K562 (cell line): ENCODE results near the gene FBXW7. TPM values are rescaled to one million over a fixed set of nuclear protein-coding genes. Genes with fewer than 3 reads are reported as not detected.
A peak's percentile ranks its signal among the peaks of the same experiment; 100 is the strongest.

Experiments used
- ATAC-seq: fragments of 200-7000 bp; cut with Tn5 transposase; 3 replicates; pipeline ENCODE4 v1.9.1; 2020; ENCODE audit warnings: moderate library complexity
- BruUV-seq: library from RNA; stranded (reverse); fragments of 400-500 nt; replicated peaks from 2 replicates; lab custom pipeline; 2021; lab: Mats Ljungman, UMichigan
- CTCF ChIA-PET: fragments of 300-600 bp; formaldehyde crosslinking; extraction: SDS; loops from one replicate; lab custom pipeline; 2021; ENCODE audit warnings: low intra/inter-chr PET ratio; lab: Yijun Ruan, JAX
- POLR2A ChIA-PET: fragments of 300-600, 350-650 bp; sonication (Branson Sonifier 250); formaldehyde crosslinking; extraction: SDS; loops from one replicate; lab custom pipeline; 2021; ENCODE audit warnings: antibody characterized with exemption, inconsistent platforms; lab: Yijun Ruan, JAX
- DNase-seq, 4 experiments: peaks; one replicate each; pipeline versions ENCODE4 v3.0.0 to v3.0.0-alpha.2; 2011 to 2018; ENCODE audit warnings: low spot score in 3 of 4, mixed read lengths in 3 of 4; ENCODE audit errors: extremely low read depth in 1 of 4
- FAIRE-seq: peaks from 2 replicates; lab custom pipeline; 2011; peaks lifted over from hg19 to GRCh38; lab: Jason Lieb, UNC
- H2AFZ ChIP-seq: 2 replicates; pipeline ENCODE4 v1.6.0; 2011; ENCODE audit warnings: low read depth, low read length, control low read depth, inconsistent platforms
- H3K27ac ChIP-seq: fragments of 200-600 bp; 3 replicates; pipeline ENCODE4 v1.8.0; 2011; ENCODE audit warnings: low read depth, mild to moderate bottlenecking, control low read depth, inconsistent platforms, low read length, moderate library complexity, mixed read lengths; ENCODE audit errors: extremely low read depth
- H3K27me3 ChIP-seq, 2 experiments: fragments of 300-600 bp in 1 of 2; 2 replicates in 1 of 2; 3 replicates in 1 of 2; pipeline versions ENCODE4 v1.6.0 to v1.8.0; 2011; ENCODE audit warnings: inconsistent platforms in 2 of 2, low read length in 2 of 2, mild to moderate bottlenecking in 1 of 2, mixed read lengths in 1 of 2, moderate library complexity in 1 of 2; ENCODE audit not compliant: control insufficient read depth in 2 of 2, insufficient read depth in 2 of 2
- H3K36me3 ChIP-seq: fragments of 300-600 bp; 3 replicates; pipeline ENCODE4 v1.8.0; 2011; ENCODE audit warnings: mild to moderate bottlenecking, low read length, inconsistent platforms; ENCODE audit not compliant: control insufficient read depth, insufficient read depth
- H3K4me1 ChIP-seq, 2 experiments: fragments of 200-600 bp in 1 of 2; replicated peaks in 1 of 2; 2 replicates in 1 of 2; 3 replicates in 1 of 2; pipeline versions ENCODE4 v1.5.1 to v1.8.0; 2011; ENCODE audit warnings: inconsistent platforms in 2 of 2, low read length in 2 of 2, mild to moderate bottlenecking in 1 of 2, mixed read lengths in 1 of 2, moderate library complexity in 1 of 2; ENCODE audit not compliant: control insufficient read depth in 2 of 2, insufficient read depth in 2 of 2
- H3K4me2 ChIP-seq: 2 replicates; pipeline ENCODE4 v1.6.1; 2011; ENCODE audit warnings: low read length, control low read depth, inconsistent platforms, mixed read lengths; ENCODE audit not compliant: insufficient read depth
- H3K4me3 ChIP-seq: fragments of 200-600 bp; sonication (generic), shearing (Covaris generic); 2 replicates; pipeline ENCODE4 v1.5.1; 2016; ENCODE audit warnings: control low read depth, inconsistent platforms
- H3K79me2 ChIP-seq: fragments of 200-600 bp; 3 replicates; pipeline ENCODE4 v1.8.0; 2011; ENCODE audit warnings: low read length, inconsistent platforms; ENCODE audit not compliant: control insufficient read depth, insufficient read depth
- H3K9ac ChIP-seq, 2 experiments: 2 replicates each; pipeline versions ENCODE4 v1.6.0 to v1.6.1; 2011; ENCODE audit warnings: low read depth in 2 of 2, low read length in 2 of 2, control low read depth in 1 of 2, inconsistent platforms in 1 of 2, mild to moderate bottlenecking in 1 of 2, mixed read lengths in 1 of 2; ENCODE audit not compliant: insufficient read depth in 1 of 2
- H3K9me1 ChIP-seq: one replicate; pipeline ENCODE4 v1.6.0; 2011; ENCODE audit warnings: inconsistent platforms, mild to moderate bottlenecking, low read length, moderate library complexity; ENCODE audit not compliant: control insufficient read depth, insufficient read depth
- H3K9me3 ChIP-seq: replicated peaks from 2 replicates; pipeline ENCODE4 v1.5.1; 2011; ENCODE audit warnings: low read depth, low read length, inconsistent platforms; ENCODE audit not compliant: control insufficient read depth, insufficient read depth
- H4K20me1 ChIP-seq: replicated peaks from 2 replicates; pipeline ENCODE4 v1.6.1; 2011; ENCODE audit warnings: low read length, inconsistent platforms, mixed read lengths; ENCODE audit not compliant: control insufficient read depth, insufficient read depth
- ARID4B ChIP-seq: sonication (generic); formaldehyde crosslinking; IDR thresholded peaks from 2 replicates; pipeline ENCODE4 v1.8.0; 2022; ENCODE audit warnings: mild to moderate bottlenecking, missing genetic modification reagents
- CBX3 ChIP-seq, 2 experiments: IDR thresholded peaks; 1 replicate in 1 of 2; 2 replicates in 1 of 2; pipeline ENCODE4 v1.6.1; 2012; ENCODE audit warnings: inconsistent platforms in 2 of 2, low read length in 2 of 2, borderline replicate concordance in 1 of 2, control low read depth in 1 of 2
- CTCF ChIP-seq, 3 experiments: IDR thresholded peaks in 2 of 3; conservative IDR thresholded peaks in 1 of 3; 2 replicates each; pipeline ENCODE4 v1.5.1; 2011 to 2012; ENCODE audit warnings: low read length in 3 of 3, mild to moderate bottlenecking in 3 of 3, control low read depth in 2 of 3, improper control_type of control experiment in 1 of 3, inconsistent platforms in 1 of 3, low read depth in 1 of 3, mixed read lengths in 1 of 3, moderate library complexity in 1 of 3; ENCODE audit not compliant: insufficient read depth in 2 of 3
- CTCFL ChIP-seq: IDR thresholded peaks from 2 replicates; pipeline ENCODE4 v1.6.1; 2011; ENCODE audit warnings: borderline replicate concordance, low read depth, mild to moderate bottlenecking, moderate library complexity, low read length; ENCODE audit not compliant: insufficient read depth, poor library complexity, severe bottlenecking
- EP300 ChIP-seq: IDR thresholded peaks from 2 replicates; pipeline ENCODE4 v1.6.1; 2012; ENCODE audit warnings: low read length, improper control_type of control experiment
- PHB ChIP-seq: fragments of 250-450 bp; sonication (Bioruptor Pico); IDR thresholded peaks from 2 replicates; pipeline ENCODE4 v1.5.0; 2021
- THAP7 ChIP-seq: fragments of 250-450 bp; sonication (Bioruptor Pico); IDR thresholded peaks from 2 replicates; pipeline ENCODE4 v1.5.0; 2021
- THRAP3 ChIP-seq: fragments of 450-650 bp; IDR thresholded peaks from 2 replicates; pipeline ENCODE4 v1.6.1; 2016; ENCODE audit warnings: mild to moderate bottlenecking, inconsistent platforms, borderline replicate concordance
- WGBS: fragments of 100-300 bp; shearing (Covaris generic); methylation state at CpG from one replicate; pipeline ENCODE4 v1.1.6; 2016; ENCODE audit warnings: low coverage, mixed read lengths; ENCODE audit not compliant: insufficient coverage; ENCODE audit errors: missing lambda C conversion rate; 5-methylcytosine and 5-hydroxymethylcytosine counted together
- in situ Hi-C: fragments of 300-500 bp; cut with MboI; formaldehyde crosslinking; loops from 4 replicates; pipeline ENCODE4 v1.15.0; 2018; ENCODE audit warnings: inconsistent platforms, mixed read lengths
- intact Hi-C: fragments of 100-400 bp; cut with micrococcal nuclease; formaldehyde crosslinking; loops from 2 replicates; pipeline ENCODE4 v1.14.2; 2022
- polyA plus RNA-seq, 8 experiments: library from polyadenylated mRNA; depleted of rRNA in 4 of 8; stranded (reverse) in 5 of 8; unstranded in 3 of 8; fragments of >200 nt; fragmentation: Nextera tagmentation in 2 of 8; fragmentation: Illumina TruSeq in 1 of 8; extraction: Ambion mirVana in 2 of 8; extraction: Trizol in 1 of 8; gene quantifications; 2 replicates each; pipeline versions ENCODE4 v1.2.1 to v1.2.3, GENCODE V29; 2011 to 2014; ENCODE audit warnings: inconsistent platforms in 1 of 8, missing spikeins in 1 of 8
- total RNA-seq, 7 experiments: library from RNA; depleted of rRNA in 6 of 7; stranded (reverse); fragments of >200 nt in 6 of 7; fragmentation: Illumina TruSeq in 2 of 7; extraction: Trizol in 2 of 7; gene quantifications; 2 replicates each; pipeline versions ENCODE4 v1.2.1 to v1.2.3, GENCODE V29; 2011 to 2021; ENCODE audit warnings: low replicate concordance in 1 of 7

The FBXW7 gene
- total and polyA plus RNA-seq, 9 of the 15 experiments (the other 6 are each of a cell fraction or from before 2014, with no cell fraction given), result 6.8 to 44.2 (median 16.4) TPM

- no peak for TF ChIP-seq EP300
- no peak for TF ChIP-seq THRAP3
- TF ChIP-seq, all 486 proteins: peak for 0
Observed at GRCh38 chr4:152437561-152437960, 98.3 kb downstream of the FBXW7 start (continued).

- Histone ChIP-seq H3K9ac (no peak overlapping the region), H3K36me3 (no peaks in the 10 kb centered on the region), H3K9me3 (no peaks in the 10 kb centered on the region), H2AFZ (no peak overlapping the region), H3K27me3 (no peaks in the 10 kb centered on the region), H3K4me1 (no peaks in the 10 kb centered on the region), H3K9me1 (no peaks in the 10 kb centered on the region), H3K4me3 (no peak overlapping the region), H3K27ac (no peak overlapping the region), H3K4me2 (no peak overlapping the region), H4K20me1 (no peaks in the 10 kb centered on the region), H3K79me2 (peaks cover 6% of the 10 kb centered on the region)
- CTCF ChIA-PET, result no interaction called here
- intact Hi-C loops (no loop called here), in situ Hi-C loops (no loop called here)
- 83% methylated on average over 2 of the region's 2 CpGs for WGBS
- DNase-seq, result no peak
- no peak for FAIRE-seq
- BruUV-seq, result no TSS peak
- ATAC-seq, result no peak
- POLR2A ChIA-PET, result interaction anchor here (0.7 kb wide), 1 partner anchor 210 kb away, joined by 3 read pairs; no protein-coding TSS in a partner anchor
- TF ChIP-seq CTCFL (no peak), CBX3 (IDR thresholded peaks at IDR 0.05; ENCODE audit: borderline replicate concordance in 1 of 2, low read length in 2 of 2) (no peak), ARID4B (CRISPR knock-in tag) (no peak), PHB (CRISPR knock-in tag) (no peak), CTCF (IDR thresholded peaks at IDR 0.05 in 2 of 3, conservative IDR thresholded peaks at IDR 0.05 in 1 of 3; ENCODE audit: insufficient read depth in 2 of 3, low read depth in 1 of 3, low read length in 3 of 3) (0 out of 6 replicates have a peak, but pooled peaks of 1 of the 3 experiments have one; percentile 11), THAP7 (CRISPR knock-in tag) (no peak)
Observed at GRCh38 chr4:152436384-152436783, 99.5 kb downstream of the FBXW7 start.
